ENCODE results near the gene TMEM154.

TMEM154 gene

DNA sequence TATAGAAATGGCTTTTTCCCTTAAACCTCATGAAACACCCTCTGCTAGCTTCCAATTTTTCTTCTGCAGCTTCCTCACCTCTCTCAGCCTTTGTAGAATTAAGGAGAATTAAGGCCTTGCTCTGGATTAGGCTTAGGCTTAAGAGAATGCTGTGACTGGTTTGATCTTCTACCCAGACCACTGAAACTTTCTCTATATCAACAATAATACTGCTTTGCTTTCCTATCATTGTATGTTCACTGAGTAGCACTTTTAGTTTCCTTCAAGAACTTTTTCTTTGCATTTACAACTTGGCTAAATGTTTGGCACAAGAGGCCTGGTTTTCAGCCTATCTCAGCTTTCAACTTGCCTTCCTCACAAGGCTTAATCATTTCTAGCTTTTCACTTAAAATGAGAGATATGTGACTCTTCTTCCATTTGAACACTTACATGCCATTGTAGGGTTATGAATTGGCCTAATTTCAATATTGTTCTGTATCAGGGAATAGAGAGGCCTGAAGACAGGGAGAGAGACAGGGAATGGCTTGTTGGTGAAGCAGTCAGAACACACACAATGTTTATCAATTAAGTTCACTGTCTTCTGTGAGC is 28.2 kb downstream of the TMEM154 start:
- Histone ChIP-seq H3K36me3 (ENCODE audit: control insufficient read depth in 4 of 4, insufficient read depth in 4 of 4, low read length in 3 of 4) (peaks cover 0 to 6% (median 1%) of the 10 kb centered on the region in 4 experiments), H3K4me1 (ENCODE audit: control extremely low read depth in 1 of 4, control insufficient read depth in 4 of 4, insufficient read depth in 4 of 4, low read length in 3 of 4) (no peaks in the 10 kb centered on the region), H3K27me3 (replicated peaks in 2 of 5; ENCODE audit: control insufficient read depth in 4 of 5, insufficient read depth in 5 of 5, low read length in 4 of 5) (no peaks in the 10 kb centered on the region), H3K4me3 (ENCODE audit: control insufficient read depth in 1 of 7, extremely low read depth in 1 of 7, insufficient read depth in 4 of 7, low read depth in 2 of 7, low read length in 6 of 7) (no peak overlapping the region), H3K9me3 (ENCODE audit: control extremely low read depth in 1 of 5, control insufficient read depth in 4 of 5, insufficient read depth in 2 of 5, low read depth in 1 of 5, low read length in 4 of 5) (peaks cover 0 to 13% (median 6%) of the 10 kb centered on the region in 5 experiments), H3K27ac (ENCODE audit: insufficient read depth in 1 of 2, low read depth in 1 of 2, low read length in 2 of 2, poor library complexity in 1 of 2, severe bottlenecking in 2 of 2) (no peak overlapping the region)
- DNase-seq, result no peak
- CTCF ChIA-PET, result interaction anchor here (1.5 kb wide), 1 partner anchor 150 kb away, joined by 5 read pairs; no protein-coding TSS in a partner anchor
- POLR2A ChIA-PET, result no interaction called here

- no peaks in the 10 kb centered on the region for H3K27me3 ChIP-seq (replicated peaks in 2 of 5; ENCODE audit: control insufficient read depth in 4 of 5, insufficient read depth in 5 of 5, low read length in 4 of 5)
- no peak for DNase-seq
- H3K4me3 ChIP-seq (ENCODE audit: control insufficient read depth in 1 of 7, extremely low read depth in 1 of 7, insufficient read depth in 4 of 7, low read depth in 2 of 7, low read length in 6 of 7), result no peak overlapping the region
- POLR2A ChIA-PET, result no interaction called here
- peaks cover 0 to 13% (median 4%) of the 10 kb centered on the region in 4 experiments for H3K4me1 ChIP-seq (ENCODE audit: control extremely low read depth in 1 of 4, control insufficient read depth in 4 of 4, insufficient read depth in 4 of 4, low read length in 3 of 4)
- WGBS (ENCODE audit: insufficient coverage), result 100% methylated on average over 3 of the region's 3 CpGs
- no peak overlapping the region for H3K27ac ChIP-seq (ENCODE audit: insufficient read depth in 1 of 2, low read depth in 1 of 2, low read length in 2 of 2, poor library complexity in 1 of 2, severe bottlenecking in 2 of 2)
- CTCF ChIA-PET, result interaction anchor here (0.5 to 18.9 kb wide), 8 partner anchors 9 to 1711 kb away, joined by 3 to 182 read pairs (median 4); no protein-coding TSS in a partner anchor
- peaks cover 0 to 6% (median under 1%) of the 10 kb centered on the region in 4 experiments for H3K36me3 ChIP-seq (ENCODE audit: control insufficient read depth in 4 of 4, insufficient read depth in 4 of 4, low read length in 3 of 4)
- no peaks in the 10 kb centered on the region for H3K9me3 ChIP-seq (ENCODE audit: control extremely low read depth in 1 of 5, control insufficient read depth in 4 of 5, insufficient read depth in 2 of 5, low read depth in 1 of 5, low read length in 4 of 5)
Measured at GRCh38 chr4:152646221-152646620, 33.6 kb downstream of the TMEM154 start.

DNA sequence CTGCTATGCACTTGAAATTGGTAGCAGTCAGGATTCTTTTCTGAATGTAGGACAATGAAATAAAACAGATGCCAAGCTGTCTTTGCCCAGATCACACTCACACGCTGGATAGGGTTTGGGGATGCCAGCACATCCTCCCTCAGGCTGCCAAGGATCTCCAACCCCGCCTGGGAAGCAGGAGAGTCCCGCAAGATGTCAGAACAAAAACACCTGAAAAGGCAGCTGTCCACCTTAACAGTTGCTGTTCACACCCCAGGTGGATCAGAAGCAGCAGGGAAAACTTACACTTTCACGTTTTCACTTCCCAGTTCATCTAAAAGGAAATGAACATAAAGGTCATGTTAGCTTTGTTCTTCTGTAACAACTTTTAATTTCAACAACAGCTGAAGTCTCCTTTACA is 35.7 kb downstream of the TMEM154 start:
- Histone ChIP-seq H3K4me3 (ENCODE audit: control insufficient read depth in 1 of 7, extremely low read depth in 1 of 7, insufficient read depth in 4 of 7, low read depth in 2 of 7, low read length in 6 of 7) (no peak overlapping the region), H3K27ac (ENCODE audit: insufficient read depth in 1 of 2, low read depth in 1 of 2, low read length in 2 of 2, poor library complexity in 1 of 2, severe bottlenecking in 2 of 2) (no peak overlapping the region), H3K36me3 (ENCODE audit: control insufficient read depth in 4 of 4, insufficient read depth in 4 of 4, low read length in 3 of 4) (no peaks in the 10 kb centered on the region), H3K4me1 (ENCODE audit: control extremely low read depth in 1 of 4, control insufficient read depth in 4 of 4, insufficient read depth in 4 of 4, low read length in 3 of 4) (peaks cover 0 to 13% (median 4%) of the 10 kb centered on the region in 4 experiments), H3K9me3 (ENCODE audit: control extremely low read depth in 1 of 5, control insufficient read depth in 4 of 5, insufficient read depth in 2 of 5, low read depth in 1 of 5, low read length in 4 of 5) (no peaks in the 10 kb centered on the region), H3K27me3 (replicated peaks in 2 of 5; ENCODE audit: control insufficient read depth in 4 of 5, insufficient read depth in 5 of 5, low read length in 4 of 5) (no peaks in the 10 kb centered on the region)
- no peak for DNase-seq
- ChIA-PET CTCF (interaction anchor here (1.4 to 18.9 kb wide), 5 partner anchors 33 to 194 kb away, joined by 3 to 182 read pairs (median 5); no protein-coding TSS in a partner anchor), POLR2A (no interaction called here)
- WGBS (ENCODE audit: insufficient coverage), result 92% methylated on average over 4 of the region's 4 CpGs

DNA sequence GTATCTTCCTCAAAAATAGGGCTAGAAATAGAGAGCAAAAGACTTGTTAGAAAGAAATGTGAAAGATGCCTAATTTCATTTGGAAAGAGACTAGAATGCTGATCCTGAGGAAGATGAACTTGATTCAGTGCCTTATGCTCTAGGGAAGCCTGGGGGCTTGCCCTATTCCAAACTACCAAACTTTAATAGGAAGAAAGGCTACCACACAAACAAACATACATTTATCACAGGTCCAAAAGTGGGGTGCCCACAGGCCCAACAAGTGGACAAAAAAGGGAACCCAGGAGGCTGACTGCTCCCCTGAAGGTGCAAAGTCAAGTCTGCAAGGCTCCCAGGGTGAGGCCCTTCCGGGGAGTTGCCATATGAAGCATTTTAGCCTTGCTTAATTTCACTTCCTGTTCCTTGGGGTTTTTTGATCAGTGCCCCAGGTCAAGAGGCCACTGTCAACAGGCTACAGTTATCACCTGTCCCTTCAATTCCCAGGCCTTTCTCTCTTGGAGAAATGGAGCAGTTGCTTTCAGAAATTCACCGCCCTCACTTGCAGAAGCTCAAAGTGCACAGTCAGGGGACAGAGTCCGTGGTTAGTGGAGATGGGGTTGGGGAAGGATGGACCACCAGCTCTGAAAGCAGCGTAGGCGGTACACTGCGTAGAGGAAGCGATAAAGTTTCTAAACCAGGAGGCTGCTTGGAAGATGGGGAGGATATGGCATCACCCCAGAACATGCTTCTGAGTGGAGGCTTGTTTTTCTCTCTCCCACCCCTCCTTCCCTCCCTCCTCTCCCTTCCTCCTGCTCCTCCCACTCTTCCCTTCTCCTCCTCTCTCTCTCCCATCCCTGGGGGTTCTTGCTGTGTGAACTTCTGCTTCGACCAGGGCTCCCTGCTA is 36.4 kb downstream of the TMEM154 start:
- peak in 2 of 3 donors; percentile 46 to 47 for DNase-seq
- CTCF ChIA-PET, result interaction anchor here (1.1 to 18.9 kb wide), 6 partner anchors 34 to 193 kb away, joined by 3 to 182 read pairs (median 4); no protein-coding TSS in a partner anchor
- Histone ChIP-seq H3K4me1 (ENCODE audit: control extremely low read depth in 1 of 4, control insufficient read depth in 4 of 4, insufficient read depth in 4 of 4, low read length in 3 of 4) (peaks cover 0 to 13% (median 4%) of the 10 kb centered on the region in 4 experiments), H3K27me3 (replicated peaks in 2 of 5; ENCODE audit: control insufficient read depth in 4 of 5, insufficient read depth in 5 of 5, low read length in 4 of 5) (no peaks in the 10 kb centered on the region), H3K4me3 (ENCODE audit: control insufficient read depth in 1 of 7, extremely low read depth in 1 of 7, insufficient read depth in 4 of 7, low read depth in 2 of 7, low read length in 6 of 7) (no peak overlapping the region), H3K36me3 (ENCODE audit: control insufficient read depth in 4 of 4, insufficient read depth in 4 of 4, low read length in 3 of 4) (no peaks in the 10 kb centered on the region), H3K27ac (ENCODE audit: insufficient read depth in 1 of 2, low read depth in 1 of 2, low read length in 2 of 2, poor library complexity in 1 of 2, severe bottlenecking in 2 of 2) (no peak overlapping the region), H3K9me3 (ENCODE audit: control extremely low read depth in 1 of 5, control insufficient read depth in 4 of 5, insufficient read depth in 2 of 5, low read depth in 1 of 5, low read length in 4 of 5) (no peaks in the 10 kb centered on the region)
- 79% methylated on average over 5 of the region's 8 CpGs for WGBS (ENCODE audit: insufficient coverage)
- POLR2A ChIA-PET, result no interaction called here

DNA sequence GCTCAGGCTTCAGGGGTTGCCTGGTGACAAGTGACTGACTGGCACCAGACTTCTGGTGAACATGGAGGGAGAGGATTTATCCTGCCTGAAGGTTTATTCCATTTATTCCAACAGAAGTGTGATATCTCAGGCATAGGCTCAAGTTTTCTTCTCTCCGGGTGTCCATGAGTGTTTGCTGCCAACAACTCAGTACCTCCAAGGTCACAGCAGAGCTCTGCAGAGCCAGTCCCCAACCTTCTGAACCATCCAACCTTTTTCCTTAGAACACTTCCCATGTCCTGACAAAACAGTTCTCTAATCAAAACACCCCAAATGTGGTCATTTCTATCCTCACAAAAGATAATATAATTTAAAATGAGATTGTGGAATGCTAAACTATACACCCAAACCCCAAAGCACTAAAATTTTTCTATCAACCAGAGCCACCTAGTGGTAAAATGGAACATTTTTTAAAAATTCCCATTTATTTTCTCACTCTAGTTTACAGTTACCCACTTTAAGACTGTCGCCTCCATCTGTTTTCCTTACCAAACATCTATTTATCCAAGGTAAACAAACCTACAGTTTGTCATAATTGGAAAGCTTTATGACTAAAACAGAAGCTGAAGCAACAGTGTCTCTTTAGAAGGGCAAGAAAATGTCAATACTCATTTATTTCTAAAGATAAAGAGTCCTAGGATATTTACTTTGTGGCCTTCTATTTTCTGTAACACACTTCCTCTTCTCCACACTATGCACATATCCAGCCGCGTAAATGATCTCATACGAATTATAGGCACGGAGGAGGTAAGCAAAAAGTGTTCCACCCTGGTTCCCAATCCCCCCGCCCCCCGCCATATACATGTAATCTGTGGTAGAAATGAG is 39.5 kb downstream of the TMEM154 start:
- POLR2A ChIA-PET, result no interaction called here
- H3K9me3 ChIP-seq (ENCODE audit: control extremely low read depth in 1 of 5, control insufficient read depth in 4 of 5, insufficient read depth in 2 of 5, low read depth in 1 of 5, low read length in 4 of 5), result no peaks in the 10 kb centered on the region
- CTCF ChIA-PET, result interaction anchor here (0.6 to 18.9 kb wide), 15 partner anchors 10 to 487 kb away, joined by 3 to 182 read pairs (median 4); no protein-coding TSS in a partner anchor

GRCh38 chr4:152635851-152636250 is 43.9 kb downstream of the TMEM154 start:
- ChIA-PET POLR2A (no interaction called here), CTCF (interaction anchor here (18.9 kb wide), 1 partner anchor 134 kb away, joined by 182 read pairs; no protein-coding TSS in a partner anchor)
- H3K27ac ChIP-seq (ENCODE audit: insufficient read depth in 1 of 2, low read depth in 1 of 2, low read length in 2 of 2, poor library complexity in 1 of 2, severe bottlenecking in 2 of 2), result no peak overlapping the region
- DNase-seq, result peak in 2 of 3 donors; percentile 61 to 68
- no peaks in the 10 kb centered on the region for H3K9me3 ChIP-seq (ENCODE audit: control extremely low read depth in 1 of 5, control insufficient read depth in 4 of 5, insufficient read depth in 2 of 5, low read depth in 1 of 5, low read length in 4 of 5)
- H3K4me1 ChIP-seq (ENCODE audit: control extremely low read depth in 1 of 4, control insufficient read depth in 4 of 4, insufficient read depth in 4 of 4, low read length in 3 of 4), result peaks cover 0 to 1% (median 0%) of the 10 kb centered on the region in 4 experiments
- H3K36me3 ChIP-seq (ENCODE audit: control insufficient read depth in 4 of 4, insufficient read depth in 4 of 4, low read length in 3 of 4), result peaks cover 0 to 2% (median 0%) of the 10 kb centered on the region in 4 experiments
- WGBS (ENCODE audit: insufficient coverage), result 67% methylated on average over 4 of the region's 4 CpGs
- no peak overlapping the region for H3K4me3 ChIP-seq (ENCODE audit: control insufficient read depth in 1 of 7, extremely low read depth in 1 of 7, insufficient read depth in 4 of 7, low read depth in 2 of 7, low read length in 6 of 7)
- no peaks in the 10 kb centered on the region for H3K27me3 ChIP-seq (replicated peaks in 2 of 5; ENCODE audit: control insufficient read depth in 4 of 5, insufficient read depth in 5 of 5, low read length in 4 of 5)

More for the DNA sequence above, 39.5 kb downstream of the TMEM154 start:
- H3K36me3 ChIP-seq (ENCODE audit: control insufficient read depth in 4 of 4, insufficient read depth in 4 of 4, low read length in 3 of 4), result no peaks in the 10 kb centered on the region
- WGBS (ENCODE audit: insufficient coverage), result 86% methylated on average over 1 of the region's 8 CpGs
- peaks cover 0 to 13% (median 5%) of the 10 kb centered on the region in 4 experiments for H3K4me1 ChIP-seq (ENCODE audit: control extremely low read depth in 1 of 4, control insufficient read depth in 4 of 4, insufficient read depth in 4 of 4, low read length in 3 of 4)
- no peak overlapping the region for H3K27ac ChIP-seq (ENCODE audit: insufficient read depth in 1 of 2, low read depth in 1 of 2, low read length in 2 of 2, poor library complexity in 1 of 2, severe bottlenecking in 2 of 2)
- no peak overlapping the region for H3K4me3 ChIP-seq (ENCODE audit: control insufficient read depth in 1 of 7, extremely low read depth in 1 of 7, insufficient read depth in 4 of 7, low read depth in 2 of 7, low read length in 6 of 7)
- no peaks in the 10 kb centered on the region for H3K27me3 ChIP-seq (replicated peaks in 2 of 5; ENCODE audit: control insufficient read depth in 4 of 5, insufficient read depth in 5 of 5, low read length in 4 of 5)
- DNase-seq, result peak in 2 of 3 donors; percentile 14 to 26

All from common myeloid progenitor, CD34-positive (primary cell).